Retinal pigment epithelial cell (primary cell): Measurements from ENCODE around the gene RPS13.

Experiments used
- DNase-seq: peaks from one replicate; pipeline ENCODE4 v3.0.0-alpha.2; 2010; ENCODE audit warnings: low read depth
- H3K4me3 ChIP-seq: 2 replicates; pipeline ENCODE4 v1.5.1; 2011; ENCODE audit warnings: mild to moderate bottlenecking, low read length, control low read depth, moderate library complexity
- CTCF ChIP-seq: conservative IDR thresholded peaks from 2 replicates; pipeline ENCODE4 v1.5.1; 2011; ENCODE audit warnings: low read depth, low read length, control low read depth, inconsistent platforms

Gene RPS13

GRCh38 chr11:17026487-17027082, 50.9 kb downstream of the RPS13 start:
- TF ChIP-seq CTCF: no peak
- H3K4me3 ChIP-seq: no peak overlapping the region
- no peak for DNase-seq

GRCh38 chr11:17024924-17025323, 52.5 kb downstream of the RPS13 start:
- DNase-seq: no peak
- no peak overlapping the region for H3K4me3 ChIP-seq
- TF ChIP-seq CTCF: no peak
